GM21515 (cell line): ENCODE data around the gene DTX3.
"Not testable (repeated sequence)": the region's sequence is repeated elsewhere in the genome, so short reads cannot be mapped to it uniquely, and the experiment has no call there.

Source experiments
- ATAC-seq: cut with Tn5 transposase; IDR thresholded peaks from one replicate; pipeline ENCODE4 v1.9.1; 2021; ENCODE audit not compliant: unreplicated experiment

Gene DTX3

DNA sequence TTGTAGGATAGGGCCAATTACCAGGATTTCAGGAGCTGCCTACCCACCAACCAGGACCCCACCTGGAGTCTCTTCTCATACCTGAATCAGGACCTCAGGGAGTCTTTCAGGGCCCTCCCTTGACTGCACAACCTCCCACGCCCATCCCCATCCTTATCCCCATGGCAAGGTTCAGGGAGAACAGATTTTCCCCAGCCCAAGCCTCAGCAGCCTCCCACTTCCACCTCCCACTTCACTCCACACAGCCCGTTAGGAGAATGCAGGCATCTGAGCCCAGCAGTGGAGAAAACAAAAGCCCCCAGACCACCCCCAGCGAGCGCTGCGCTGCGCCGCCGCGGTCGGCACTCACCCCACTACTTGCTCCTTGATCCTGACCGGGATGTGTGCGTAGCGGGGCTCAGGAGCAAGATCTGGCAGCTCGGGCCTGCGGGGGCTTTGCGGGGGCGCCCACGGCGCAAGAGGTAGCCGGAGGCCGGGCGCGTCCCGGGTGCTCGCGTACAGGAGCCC lies 27.0 kb downstream of the DTX3 start:
- ATAC-seq, result no peak

DNA sequence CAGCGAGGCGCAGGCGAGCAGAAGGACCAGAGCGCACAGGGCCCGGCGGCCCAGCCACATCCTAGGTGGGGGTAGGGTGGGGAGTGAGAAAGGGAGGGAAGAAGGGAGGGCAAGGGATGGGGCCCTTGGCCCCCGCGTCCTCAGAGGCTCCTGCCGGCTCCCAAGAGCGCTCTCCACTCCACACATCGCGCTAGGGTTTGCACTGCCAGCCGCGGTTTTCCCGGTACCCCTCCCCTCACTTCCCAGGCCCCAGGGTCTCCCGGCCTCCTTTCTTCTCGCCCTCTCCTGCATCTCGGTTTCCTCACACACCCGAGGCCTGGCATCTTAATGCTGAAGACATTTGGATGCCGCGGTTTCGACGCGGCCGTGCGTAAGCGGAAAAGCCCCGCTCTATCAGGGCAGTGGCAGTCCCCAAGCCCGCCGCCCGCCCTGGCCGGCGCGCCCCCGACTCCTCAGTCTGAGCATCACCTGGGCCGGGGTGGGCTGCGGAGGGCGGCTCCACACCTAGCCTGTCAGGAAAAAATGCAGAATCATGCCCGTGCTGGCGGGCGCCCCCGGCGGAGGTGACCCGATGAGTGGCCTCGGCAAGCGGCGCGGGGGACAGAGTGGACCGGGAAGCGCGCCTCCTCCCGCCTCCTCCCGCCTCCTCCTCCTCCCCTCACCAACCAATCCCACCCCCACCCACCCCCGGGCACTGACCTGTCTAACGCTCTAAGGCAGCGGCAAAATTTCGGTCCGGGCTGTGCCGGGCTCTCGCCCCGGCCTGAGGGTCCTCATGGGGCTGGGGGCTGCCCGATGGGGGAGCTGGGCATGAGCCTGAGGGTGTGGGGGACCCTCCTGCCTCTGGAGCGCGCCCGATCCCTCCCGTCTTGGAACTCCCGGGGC lies 27.7 kb downstream of the DTX3 start:
- no peak for ATAC-seq

DNA sequence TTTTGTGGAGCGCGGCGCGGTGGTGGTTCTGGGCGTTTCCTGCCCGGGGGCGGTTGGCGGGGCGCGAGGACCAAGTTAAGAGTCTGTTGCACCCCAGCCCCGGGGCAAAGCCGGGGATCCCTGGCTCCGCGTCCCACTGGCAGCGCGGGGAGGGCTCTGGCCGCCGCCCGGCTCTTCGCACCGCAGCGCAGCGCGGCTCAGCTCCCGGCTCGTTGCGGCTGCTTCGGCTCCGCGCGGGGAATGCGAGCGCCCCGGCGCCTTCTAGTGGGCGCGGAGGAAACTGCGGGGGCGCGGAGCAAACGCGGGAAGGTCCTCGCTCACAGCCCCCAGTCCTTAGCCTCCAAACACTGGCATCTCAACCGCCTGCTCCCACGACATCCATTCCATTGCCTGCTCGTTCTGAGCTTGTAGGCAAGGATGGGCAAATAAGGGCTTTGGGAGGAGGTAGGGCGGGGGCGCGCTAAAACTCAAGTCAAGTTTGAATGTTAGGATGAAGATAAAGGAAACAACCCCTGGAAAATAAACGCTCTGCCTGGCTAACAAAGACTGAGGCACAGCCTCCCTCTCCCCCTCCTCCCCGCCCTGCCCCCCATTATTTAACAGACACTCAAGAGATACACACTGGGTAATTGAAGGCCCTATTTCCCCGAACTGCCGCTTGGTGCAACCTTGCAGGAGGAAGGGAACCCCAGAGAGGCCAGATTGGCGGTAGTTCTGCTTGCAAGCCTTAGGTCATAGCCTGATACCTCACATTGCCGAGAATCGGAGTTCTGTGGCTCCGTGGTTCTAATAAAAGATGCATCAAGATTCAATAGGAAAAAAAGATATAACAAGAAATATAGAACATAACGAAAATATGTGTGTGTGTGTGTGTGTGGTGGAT lies 28.6 kb downstream of the DTX3 start, which contains the start of gene B4GALNT1:
Gene B4GALNT1, minus strand, starts transcription at position 244 of the 883 bp plus-strand sequence. CDS start 1,069 bp downstream, outside the sequence.
- peak; percentile 73 for ATAC-seq

DNA sequence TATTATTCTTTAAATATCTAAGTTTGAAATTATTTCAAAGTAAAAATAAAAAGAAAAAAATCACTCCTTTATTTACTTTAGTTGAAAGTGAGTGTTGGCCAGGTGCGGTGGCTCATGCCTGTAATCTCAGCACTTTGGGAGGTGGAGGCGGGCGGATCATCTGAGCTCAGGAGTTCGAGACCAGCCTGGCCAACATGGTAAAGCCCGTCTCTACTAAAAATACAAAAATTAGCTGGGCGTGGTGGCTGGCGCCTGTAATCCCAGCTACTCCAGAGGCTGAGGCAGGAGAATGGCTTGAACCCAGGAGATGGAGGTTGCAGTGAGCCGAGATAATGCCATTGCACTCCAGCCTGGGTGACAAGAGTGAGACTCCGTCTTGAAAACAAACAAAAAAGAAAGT lies 32.1 kb downstream of the DTX3 start:
- not testable (repeated sequence) for ATAC-seq

GRCh38 chr12:57637364-57637763 lies 32.7 kb downstream of the DTX3 start:
- no peak for ATAC-seq

- ATAC-seq, result no peak
These were observed 33.5 kb downstream of the DTX3 start for GRCh38 chr12:57638096-57638495.

GRCh38 chr12:57640175-57641042 lies 35.8 kb downstream of the DTX3 start:
- ATAC-seq, result no peak

DNA sequence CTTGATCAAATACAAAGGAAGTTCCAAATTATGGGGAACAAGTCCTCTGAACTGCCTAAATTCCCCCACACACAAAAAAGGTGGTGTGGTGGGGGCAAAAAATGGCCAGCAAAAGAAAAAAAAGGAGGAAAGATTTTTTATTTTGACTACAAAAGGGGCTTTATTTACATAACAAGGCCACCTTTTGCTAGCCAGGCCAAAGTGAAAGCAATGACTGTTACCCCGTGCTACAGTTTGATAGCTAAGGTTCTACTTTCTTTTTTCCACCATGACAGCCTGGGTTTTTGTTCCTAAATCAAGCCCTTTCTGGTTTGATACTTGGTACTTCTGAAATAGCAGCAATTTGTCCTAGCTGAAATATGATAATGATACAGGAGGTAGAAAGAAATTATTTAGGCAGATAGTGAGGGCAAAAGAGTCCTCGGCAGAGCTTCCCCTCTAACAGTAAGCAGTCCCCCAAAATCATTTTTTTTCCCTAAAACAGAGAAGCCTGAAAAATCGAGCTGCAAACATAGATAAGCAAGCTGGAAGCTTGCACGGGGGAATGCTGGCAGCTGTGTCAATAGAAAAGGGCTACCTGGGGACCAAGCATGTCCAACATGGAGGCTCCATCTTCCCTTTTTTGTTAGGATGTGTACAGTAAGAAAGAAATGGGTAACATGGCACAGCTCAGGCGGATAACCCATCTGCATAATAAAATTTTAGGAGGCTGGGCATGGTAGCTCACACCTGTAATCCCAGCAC lies 37.2 kb downstream of the DTX3 start:
- ATAC-seq, result no peak

GRCh38 chr12:57645990-57646658 lies 41.5 kb downstream of the DTX3 start:
- not testable (repeated sequence) for ATAC-seq

GRCh38 chr12:57646659-57647049 lies 42.0 kb downstream of the DTX3 start:
- not testable (repeated sequence) for ATAC-seq

GRCh38 chr12:57654042-57654441 lies 49.4 kb downstream of the DTX3 start:
- no peak for ATAC-seq

DNA sequence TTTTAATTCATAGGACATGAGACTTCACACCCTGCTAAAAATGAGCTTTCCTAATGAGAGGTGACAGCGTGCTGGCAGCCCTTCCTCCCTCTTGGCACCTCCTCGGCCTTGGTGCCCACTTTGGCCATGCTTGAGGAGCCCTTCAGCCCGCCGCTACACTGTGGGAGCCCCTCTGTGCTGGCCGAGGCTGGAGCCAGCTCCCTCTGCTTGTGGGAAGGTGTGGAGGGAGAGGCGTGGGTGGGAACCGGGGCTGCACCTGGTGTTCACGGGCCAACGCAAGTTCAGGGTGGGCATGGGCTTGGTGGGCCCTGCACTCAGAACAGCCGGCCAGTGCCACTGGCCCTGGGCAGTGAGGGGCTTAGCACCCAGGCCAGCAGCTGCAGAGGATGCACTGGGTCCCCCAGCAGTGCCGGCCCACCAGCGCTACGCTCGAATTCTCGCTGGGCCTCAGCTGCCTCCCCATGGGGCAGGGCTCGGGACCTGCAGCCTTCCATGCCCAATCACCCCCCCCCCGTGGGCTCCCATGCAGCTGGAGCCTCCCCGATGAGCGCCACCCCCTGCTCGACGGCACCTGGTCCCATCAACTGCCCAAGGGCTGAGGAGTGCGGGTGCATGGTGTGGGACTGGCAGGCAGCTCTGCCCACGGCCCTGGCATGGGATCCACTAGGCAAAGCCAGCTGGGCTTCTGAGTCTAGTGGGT lies 51.1 kb downstream of the DTX3 start:
- no peak for ATAC-seq

- not testable (repeated sequence) for ATAC-seq
These were observed 51.8 kb downstream of the DTX3 start for GRCh38 chr12:57656408-57656807.

GRCh38 chr12:57657744-57658143 lies 53.1 kb downstream of the DTX3 start:
- ATAC-seq, result no peak

DNA sequence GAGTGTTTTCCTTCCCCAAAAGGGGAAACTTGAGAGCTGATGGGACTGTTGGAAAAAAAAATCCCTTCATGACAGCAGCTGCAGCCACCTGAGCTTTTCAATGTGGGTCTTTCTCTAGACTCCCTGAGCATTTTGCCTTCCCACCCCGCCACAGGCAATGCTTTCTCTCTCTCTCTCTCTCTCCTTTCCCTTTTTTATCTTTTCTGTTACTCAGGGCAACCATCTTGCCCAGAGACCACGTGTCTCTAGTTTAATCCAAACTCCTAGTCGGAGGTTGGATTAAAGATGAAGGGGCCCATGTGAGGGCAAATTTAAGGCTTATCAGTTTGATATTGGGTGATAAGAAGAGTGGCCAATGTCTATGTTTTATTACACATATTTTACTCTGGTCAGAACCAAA lies 54.3 kb downstream of the DTX3 start:
- no peak for ATAC-seq
